Smooth muscle cell (in vitro differentiated cells): ENCODE results near the gene CYYR1. TPM values are rescaled to one million over a fixed set of nuclear protein-coding genes. Genes with fewer than 3 reads are reported as not detected.

ENCODE experiments used
- DNase-seq: peaks from one replicate; lab custom pipeline; 2025; ENCODE audit not compliant: unreplicated experiment; lab: John Stamatoyannopoulos, UW
- H2AFZ ChIP-seq: fragments of 200-600 bp; sonication (generic); 2 replicates; pipeline ENCODE4 v1.6.0; 2016; ENCODE audit warnings: antibody characterized with exemption, low read depth, mild to moderate bottlenecking
- H3F3A ChIP-seq: fragments of 200-600 bp; sonication (generic); 2 replicates; pipeline ENCODE4 v1.6.0; 2017; ENCODE audit warnings: antibody characterized with exemption, low read depth
- H3K27ac ChIP-seq: fragments of 200-600 bp; sonication (generic); 2 replicates; pipeline ENCODE4 v1.5.1; 2016; ENCODE audit warnings: low read depth, mild to moderate bottlenecking
- H3K27me3 ChIP-seq: fragments of 200-600 bp; sonication (generic); 2 replicates; pipeline ENCODE4 v1.6.1; 2016; ENCODE audit warnings: low read depth, mild to moderate bottlenecking
- H3K36me3 ChIP-seq: fragments of 200-600 bp; sonication (generic); 2 replicates; pipeline ENCODE4 v1.5.1; 2016; ENCODE audit warnings: low read depth
- H3K4me1 ChIP-seq: fragments of 200-600 bp; sonication (generic); 2 replicates; pipeline ENCODE4 v1.5.1; 2016; ENCODE audit warnings: low read depth
- H3K4me2 ChIP-seq: fragments of 200-600 bp; sonication (generic); 2 replicates; pipeline ENCODE4 v1.6.0; 2016; ENCODE audit warnings: mild to moderate bottlenecking
- H3K4me3 ChIP-seq: fragments of 200-600 bp; sonication (generic); 2 replicates; pipeline ENCODE4 v1.5.1; 2016; ENCODE audit warnings: mild to moderate bottlenecking
- H3K79me2 ChIP-seq: fragments of 200-600 bp; sonication (generic); 2 replicates; pipeline ENCODE4 v1.6.0; 2016; ENCODE audit warnings: low read depth, mild to moderate bottlenecking
- H3K9ac ChIP-seq: fragments of 200-600 bp; sonication (generic); 2 replicates; pipeline ENCODE4 v1.6.0; 2016; ENCODE audit warnings: low read depth
- H3K9me3 ChIP-seq: fragments of 200-600 bp; sonication (generic); replicated peaks from 2 replicates; pipeline ENCODE4 v1.5.1; 2016; ENCODE audit warnings: low read depth
- H4K20me1 ChIP-seq: fragments of 200-600 bp; sonication (generic); 2 replicates; pipeline ENCODE4 v1.6.0; 2016; ENCODE audit warnings: low read depth
- CTCF ChIP-seq: fragments of 200-600 bp; sonication (generic); IDR thresholded peaks from 2 replicates; pipeline ENCODE4 v1.5.1; 2017; ENCODE audit warnings: borderline replicate concordance, mild to moderate bottlenecking, antibody characterized with exemption; ENCODE audit not compliant: insufficient read depth, poor library complexity, severe bottlenecking
- WGBS: methylation state at CpG from one replicate; pipeline ENCODE4 v1.1.7; 2016; ENCODE audit warnings: low lambda C conversion rate; 5-methylcytosine and 5-hydroxymethylcytosine counted together
- polyA plus RNA-seq: library from polyadenylated mRNA; unstranded; fragments of >200 nt; fragmentation: Nextera tagmentation; extraction: Ambion mirVana; gene quantifications from 2 replicates; pipeline ENCODE4 v1.2.1, GENCODE V29; 2016
- total RNA-seq: library from RNA; depleted of rRNA; stranded (reverse); fragments of >200 nt; gene quantifications from 2 replicates; pipeline ENCODE4 v1.2.3, GENCODE V29; 2014

The CYYR1 gene
- total and polyA plus RNA-seq, 2 experiments from 2014 or later = 4.0 TPM

GRCh38 chr21:26505211-26505610, 67.9 kb downstream of the CYYR1 start:
- H3K27me3 ChIP-seq = no peaks in the 10 kb centered on the region
- H2AFZ ChIP-seq = no peak overlapping the region
- no peak for DNase-seq
- no peak overlapping the region for H3K4me3 ChIP-seq
- H3K79me2 ChIP-seq = no peaks in the 10 kb centered on the region
- H4K20me1 ChIP-seq = no peaks in the 10 kb centered on the region
- WGBS = 10% methylated on average over 1 of the region's 1 CpG
- no peaks in the 10 kb centered on the region for H3K9me3 ChIP-seq
- TF ChIP-seq CTCF = no peak
- H3K4me1 ChIP-seq = no peaks in the 10 kb centered on the region
- peak overlapping the region; percentile 21 for H3K4me2 ChIP-seq
- H3F3A ChIP-seq = no peaks in the 10 kb centered on the region
- H3K9ac ChIP-seq = no peak overlapping the region
- H3K36me3 ChIP-seq = no peaks in the 10 kb centered on the region
- H3K27ac ChIP-seq = peak overlapping the region; percentile 11

- 43% methylated on average over 2 of the region's 2 CpGs for WGBS
- no peak for TF ChIP-seq CTCF
- Histone ChIP-seq H3K4me3 (no peak overlapping the region), H3K36me3 (no peaks in the 10 kb centered on the region), H3K27me3 (no peaks in the 10 kb centered on the region), H3K79me2 (no peaks in the 10 kb centered on the region), H3F3A (no peaks in the 10 kb centered on the region), H3K27ac (no peak overlapping the region), H3K4me2 (no peak overlapping the region), H4K20me1 (no peaks in the 10 kb centered on the region), H2AFZ (no peak overlapping the region), H3K9me3 (no peaks in the 10 kb centered on the region), H3K9ac (no peak overlapping the region), H3K4me1 (no peaks in the 10 kb centered on the region)
- no peak for DNase-seq
Observed at GRCh38 chr21:26503414-26503813, 69.7 kb downstream of the CYYR1 start.

- H3K9me3 ChIP-seq = no peaks in the 10 kb centered on the region
- no peak overlapping the region for H2AFZ ChIP-seq
- no peak overlapping the region for H3K27ac ChIP-seq
- H3K36me3 ChIP-seq = no peaks in the 10 kb centered on the region
- WGBS = 95% methylated on average over 3 of the region's 3 CpGs
- no peaks in the 10 kb centered on the region for H4K20me1 ChIP-seq
- no peak overlapping the region for H3K4me3 ChIP-seq
- TF ChIP-seq CTCF = no peak
- H3K27me3 ChIP-seq = no peaks in the 10 kb centered on the region
- DNase-seq = no peak
- H3K4me2 ChIP-seq = no peak overlapping the region
- H3F3A ChIP-seq = no peaks in the 10 kb centered on the region
- H3K9ac ChIP-seq = no peak overlapping the region
- no peaks in the 10 kb centered on the region for H3K4me1 ChIP-seq
- no peaks in the 10 kb centered on the region for H3K79me2 ChIP-seq
Observed at GRCh38 chr21:26501495-26502021, 71.5 kb downstream of the CYYR1 start.

DNA sequence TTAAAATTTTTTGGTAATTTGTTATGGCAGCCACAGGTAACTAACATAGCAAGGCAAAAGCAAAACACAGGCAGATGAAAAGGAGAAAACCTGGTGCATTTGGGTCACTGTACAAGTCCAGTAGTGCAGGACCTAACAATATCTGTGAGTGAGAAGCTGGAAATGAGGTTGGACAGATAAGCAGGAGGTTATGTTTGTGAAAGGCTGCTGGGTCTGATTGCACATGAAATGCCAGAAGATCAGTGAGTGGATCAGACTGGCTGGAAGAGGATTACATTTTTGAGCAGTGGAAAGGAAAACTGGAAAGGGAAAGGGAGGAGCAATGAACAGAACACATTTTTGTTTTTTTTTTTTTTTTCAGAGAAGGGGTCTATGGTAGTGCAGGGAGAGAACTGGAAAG, 73.6 kb downstream of the CYYR1 start:
- DNase-seq = no peak
- Histone ChIP-seq H3K9me3 (no peaks in the 10 kb centered on the region), H3K36me3 (no peaks in the 10 kb centered on the region), H3K4me3 (no peak overlapping the region), H3K79me2 (no peaks in the 10 kb centered on the region), H3K9ac (no peak overlapping the region), H3K27me3 (no peaks in the 10 kb centered on the region), H3K4me2 (no peak overlapping the region), H2AFZ (no peak overlapping the region), H4K20me1 (no peaks in the 10 kb centered on the region), H3K4me1 (no peaks in the 10 kb centered on the region), H3F3A (no peaks in the 10 kb centered on the region), H3K27ac (no peak overlapping the region)
- TF ChIP-seq CTCF = no peak
